GM12874 (cell line): ENCODE results near the gene ARID3A.

Experiments
- CTCF ChIP-seq: IDR thresholded peaks from 2 replicates; pipeline ENCODE4 v1.5.1; 2011; ENCODE audit warnings: low read depth, mild to moderate bottlenecking, control low read depth, low read length, moderate library complexity; ENCODE audit not compliant: insufficient read depth

The ARID3A gene, protein sequence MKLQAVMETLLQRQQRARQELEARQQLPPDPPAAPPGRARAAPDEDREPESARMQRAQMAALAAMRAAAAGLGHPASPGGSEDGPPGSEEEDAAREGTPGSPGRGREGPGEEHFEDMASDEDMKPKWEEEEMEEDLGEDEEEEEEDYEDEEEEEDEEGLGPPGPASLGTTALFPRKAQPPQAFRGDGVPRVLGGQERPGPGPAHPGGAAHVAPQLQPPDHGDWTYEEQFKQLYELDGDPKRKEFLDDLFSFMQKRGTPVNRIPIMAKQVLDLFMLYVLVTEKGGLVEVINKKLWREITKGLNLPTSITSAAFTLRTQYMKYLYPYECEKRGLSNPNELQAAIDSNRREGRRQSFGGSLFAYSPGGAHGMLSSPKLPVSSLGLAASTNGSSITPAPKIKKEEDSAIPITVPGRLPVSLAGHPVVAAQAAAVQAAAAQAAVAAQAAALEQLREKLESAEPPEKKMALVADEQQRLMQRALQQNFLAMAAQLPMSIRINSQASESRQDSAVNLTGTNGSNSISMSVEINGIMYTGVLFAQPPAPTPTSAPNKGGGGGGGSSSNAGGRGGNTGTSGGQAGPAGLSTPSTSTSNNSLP

DNA sequence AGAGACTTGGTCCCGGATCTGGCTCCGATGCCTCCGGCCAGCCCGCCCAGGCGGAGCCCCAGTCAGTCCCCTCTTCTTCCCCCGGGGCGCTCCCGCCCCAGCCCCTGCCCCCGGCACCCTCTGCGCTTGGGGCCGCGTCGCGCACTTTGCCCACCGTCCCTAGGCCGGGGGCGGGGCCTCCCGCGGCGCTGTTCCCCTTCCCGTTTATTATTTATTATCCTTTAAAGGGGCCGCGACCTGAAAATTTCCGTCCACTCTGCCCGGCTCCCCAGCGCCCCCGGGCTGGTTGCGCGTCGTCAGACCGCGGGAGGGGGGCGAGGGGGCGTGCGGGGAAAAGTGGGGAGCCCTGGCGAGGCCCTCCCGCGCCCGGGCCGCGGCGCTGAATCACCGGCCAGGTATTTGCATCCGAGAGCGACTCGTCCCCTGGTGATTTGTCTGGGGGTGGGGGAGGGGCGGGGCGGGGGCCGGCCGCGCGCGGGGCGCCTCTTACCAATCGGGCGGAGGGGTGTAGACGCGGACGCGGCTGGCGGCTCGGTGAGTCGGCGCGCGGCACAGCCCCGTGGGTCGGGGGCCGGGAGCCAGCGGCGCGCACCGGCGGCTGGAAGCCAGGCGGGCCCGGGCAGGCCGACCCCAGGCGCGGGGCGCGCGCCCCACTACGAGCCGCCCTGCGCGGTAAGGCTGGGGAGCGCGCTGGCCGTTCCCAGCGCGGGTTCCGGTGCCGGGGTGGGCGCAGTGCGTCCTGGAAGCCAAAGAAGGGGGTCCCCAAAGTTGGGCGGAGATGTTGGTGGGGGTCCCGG is at the start of gene ARID3A:
Gene ARID3A, plus strand, starts transcription at position 510 of the 797 bp plus-strand sequence. CDS start 3,494 bp downstream, outside the sequence.
- TF ChIP-seq CTCF, result 0 out of 2 replicates have a peak, but pooled peaks have one; percentile 3

GRCh38 chr19:876089-876488 is 49.7 kb upstream of the ARID3A start:
- TF ChIP-seq CTCF, result no peak

- TF ChIP-seq CTCF, result no peak
These were observed 49.0 kb upstream of the ARID3A start for GRCh38 chr19:876780-877314.

DNA sequence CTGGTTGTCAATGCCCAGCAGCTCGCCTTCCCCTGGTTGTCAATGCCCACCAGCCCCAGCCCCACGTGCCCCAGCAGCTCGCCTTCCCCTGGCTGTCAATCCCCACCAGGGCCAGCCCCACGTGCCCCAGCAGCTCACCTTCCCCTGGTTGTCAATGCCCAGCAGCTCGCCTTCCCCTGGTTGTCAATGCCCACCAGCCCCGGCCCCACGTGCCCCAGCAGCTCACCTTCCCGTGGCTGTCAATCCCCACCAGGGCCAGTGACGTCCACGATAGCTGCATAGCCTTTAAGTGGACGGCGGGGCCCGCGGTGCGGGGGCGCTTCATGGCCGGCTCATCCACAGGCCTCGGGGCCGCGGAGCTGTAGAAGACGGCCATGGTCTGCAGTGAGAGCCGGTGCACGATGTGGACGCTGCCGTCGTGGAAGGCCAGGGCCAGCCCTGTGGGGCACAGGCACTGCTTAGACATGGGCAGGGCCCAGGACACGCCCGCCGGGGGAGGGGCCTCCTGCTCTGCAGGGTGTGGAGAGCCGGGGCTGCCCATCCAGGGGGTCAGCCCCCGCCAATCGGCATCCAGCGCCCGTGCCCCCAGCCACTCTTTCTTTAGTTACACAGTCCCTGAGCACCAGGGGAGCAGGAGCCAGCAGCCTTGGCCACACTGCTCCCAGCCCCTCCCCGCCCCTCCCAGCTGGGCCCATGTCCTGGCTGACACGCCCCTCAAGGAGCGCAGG is 46.0 kb upstream of the ARID3A start:
- no peak for TF ChIP-seq CTCF

DNA sequence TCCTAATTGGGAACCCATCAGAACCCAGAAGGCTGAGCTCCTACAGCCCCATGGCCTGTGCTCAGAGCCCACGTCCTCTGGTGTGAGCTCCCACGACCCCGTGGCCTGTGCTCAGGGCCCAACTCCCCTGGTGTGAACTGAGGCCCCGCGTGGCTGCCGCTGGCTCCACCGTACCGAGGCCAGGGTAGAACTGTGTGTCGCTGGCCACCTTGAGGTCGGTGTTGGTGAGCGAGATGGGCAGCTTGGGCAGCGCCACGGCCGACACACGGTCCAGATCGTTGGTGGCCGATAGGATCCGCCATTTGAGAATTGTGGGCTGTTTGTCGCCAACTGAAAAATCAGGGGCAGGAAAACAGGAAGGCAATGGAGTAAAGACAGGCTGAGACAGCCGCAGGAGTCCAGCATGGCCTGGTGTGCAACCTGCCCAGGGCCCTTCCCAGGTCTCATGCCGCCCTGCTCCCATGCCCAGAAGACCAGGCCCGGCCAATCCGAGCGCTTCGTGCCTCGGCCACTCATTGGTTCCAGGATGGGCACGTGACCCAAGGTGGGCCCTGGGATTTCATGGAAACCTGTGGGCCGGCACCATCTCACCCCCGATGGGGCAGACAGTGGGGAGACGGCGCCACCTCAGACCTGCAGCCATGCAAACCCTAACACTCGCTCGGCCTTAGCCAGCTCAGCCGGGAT is 44.3 kb upstream of the ARID3A start:
- no peak for TF ChIP-seq CTCF

DNA sequence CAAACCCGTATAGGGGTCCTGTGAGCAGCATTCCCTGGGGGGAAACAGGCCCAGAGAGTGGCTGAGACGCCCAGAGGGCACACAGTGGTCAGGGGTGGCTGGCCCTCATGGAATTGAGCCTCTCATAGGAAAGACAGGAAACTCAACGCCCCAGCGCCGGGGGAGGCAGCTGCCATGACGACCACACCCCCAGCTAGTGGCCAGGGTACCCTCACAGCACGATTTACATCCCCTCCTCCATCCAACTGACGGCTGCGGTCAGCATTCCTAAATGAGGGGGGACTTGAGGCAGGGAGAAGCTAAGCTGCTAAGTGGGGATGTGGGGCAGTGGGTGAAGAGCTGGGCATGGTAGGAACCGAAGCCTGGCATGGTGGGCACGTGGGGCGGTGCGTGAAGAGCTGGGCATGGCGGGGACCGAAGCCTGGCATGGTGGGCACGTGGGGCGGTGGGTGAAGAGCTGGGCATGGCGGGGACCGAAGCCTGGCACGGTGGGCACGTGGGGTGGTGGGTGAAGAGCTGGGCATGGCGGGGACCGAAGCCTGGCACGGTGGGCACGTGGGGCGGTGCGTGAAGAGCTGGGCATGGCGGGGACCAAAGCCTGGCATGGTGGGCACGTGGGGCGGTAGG is 42.9 kb upstream of the ARID3A start:
- TF ChIP-seq CTCF, result no peak
